Erythroblast (primary cell): ENCODE data around the gene MOSPD3.

ENCODE experiments used
- GATA1 ChIP-seq: IDR thresholded peaks from 2 replicates; pipeline ENCODE4 v1.6.1; 2011; ENCODE audit warnings: low read depth, mild to moderate bottlenecking, control low read depth, low read length, moderate library complexity
- POLR2A ChIP-seq: IDR thresholded peaks from 2 replicates; pipeline ENCODE4 v1.6.1; 2011; ENCODE audit warnings: mild to moderate bottlenecking, low read length

DNA sequence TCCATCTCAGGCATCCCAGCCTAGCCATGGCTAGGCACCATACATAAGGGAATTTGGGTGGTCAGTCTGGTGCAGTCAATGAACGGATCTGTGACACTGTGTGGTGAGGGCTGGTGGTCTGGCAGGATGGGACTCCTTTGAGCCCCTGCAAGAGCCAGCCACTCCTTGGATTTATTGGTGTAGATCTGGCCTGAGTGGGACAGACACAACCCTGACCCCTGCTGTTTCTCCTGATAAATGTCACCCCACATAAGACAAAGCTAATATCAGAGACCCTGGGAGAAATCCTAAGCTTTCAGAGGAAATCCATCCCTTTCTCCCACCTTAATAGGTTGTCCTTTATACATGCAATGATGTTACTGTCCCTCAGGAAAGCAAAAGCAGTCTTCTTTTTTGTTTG is 23.9 kb upstream of the MOSPD3 start:
- TF ChIP-seq POLR2A (no peak), GATA1 (no peak)
